ENCODE measurements around the gene COQ8B.

The COQ8B gene

GRCh38 chr19:40690050-40690692, 26.5 kb downstream of the COQ8B start, which contains the start of gene NUMBL:
Gene NUMBL, minus strand, starts transcription at chr19:40690651. Its CDS starts 168 bp downstream, at chr19:40690483.
- DNase-seq = no peak

- peak; percentile 39 for DNase-seq
Measured at GRCh38 chr19:40689339-40690049, 27.2 kb downstream of the COQ8B start.

GRCh38 chr19:40688987-40689338, 27.7 kb downstream of the COQ8B start:
- DNase-seq = no peak

GRCh38 chr19:40688309-40688708, 28.4 kb downstream of the COQ8B start:
- no peak for DNase-seq

- no peak for DNase-seq
Measured at GRCh38 chr19:40687525-40688016, 29.1 kb downstream of the COQ8B start.

GRCh38 chr19:40686882-40687524, 29.7 kb downstream of the COQ8B start:
- DNase-seq = no peak

- no peak for DNase-seq
Measured at GRCh38 chr19:40685563-40685962, 31.1 kb downstream of the COQ8B start.

GRCh38 chr19:40685016-40685526, 31.6 kb downstream of the COQ8B start:
- no peak for DNase-seq

GRCh38 chr19:40684280-40684679, 32.4 kb downstream of the COQ8B start:
- no peak for DNase-seq

- DNase-seq = no peak
Measured at GRCh38 chr19:40683437-40683836, 33.2 kb downstream of the COQ8B start.

- no peak for DNase-seq
Measured at GRCh38 chr19:40682431-40682964, 34.2 kb downstream of the COQ8B start.

GRCh38 chr19:40681039-40681438, 35.6 kb downstream of the COQ8B start:
- no peak for DNase-seq

- DNase-seq = no peak
Measured at GRCh38 chr19:40677156-40677555, 39.5 kb downstream of the COQ8B start.

GRCh38 chr19:40674291-40674690, 42.4 kb downstream of the COQ8B start:
- no peak for DNase-seq

GRCh38 chr19:40673397-40673796, 43.3 kb downstream of the COQ8B start:
- DNase-seq = no peak

- DNase-seq = no peak
Measured at GRCh38 chr19:40672573-40673299, 44.0 kb downstream of the COQ8B start.

- DNase-seq = no peak
Measured at GRCh38 chr19:40672038-40672437, 44.6 kb downstream of the COQ8B start.

- DNase-seq = no peak
Measured at GRCh38 chr19:40671404-40671803, 45.3 kb downstream of the COQ8B start.

GRCh38 chr19:40668991-40669614, 47.6 kb downstream of the COQ8B start:
- DNase-seq = no peak

GRCh38 chr19:40667602-40668001, 49.1 kb downstream of the COQ8B start:
- DNase-seq = no peak

GRCh38 chr19:40666803-40667438, 49.8 kb downstream of the COQ8B start:
- DNase-seq = no peak

Measured in activated CD4-positive, alpha-beta T cell treated with anti-CD3 and anti-CD28 coated beads for 48 hours (primary cell).